ENCODE measurements around the gene RNF151. TPM values are rescaled to one million over a fixed set of nuclear protein-coding genes. Genes with fewer than 3 reads are reported as not detected.

The RNF151 gene
- total and polyA plus RNA-seq, 2 of the 13 experiments (the other 11 are each of a cell fraction or from before 2014, with no cell fraction given): not detected

DNA sequence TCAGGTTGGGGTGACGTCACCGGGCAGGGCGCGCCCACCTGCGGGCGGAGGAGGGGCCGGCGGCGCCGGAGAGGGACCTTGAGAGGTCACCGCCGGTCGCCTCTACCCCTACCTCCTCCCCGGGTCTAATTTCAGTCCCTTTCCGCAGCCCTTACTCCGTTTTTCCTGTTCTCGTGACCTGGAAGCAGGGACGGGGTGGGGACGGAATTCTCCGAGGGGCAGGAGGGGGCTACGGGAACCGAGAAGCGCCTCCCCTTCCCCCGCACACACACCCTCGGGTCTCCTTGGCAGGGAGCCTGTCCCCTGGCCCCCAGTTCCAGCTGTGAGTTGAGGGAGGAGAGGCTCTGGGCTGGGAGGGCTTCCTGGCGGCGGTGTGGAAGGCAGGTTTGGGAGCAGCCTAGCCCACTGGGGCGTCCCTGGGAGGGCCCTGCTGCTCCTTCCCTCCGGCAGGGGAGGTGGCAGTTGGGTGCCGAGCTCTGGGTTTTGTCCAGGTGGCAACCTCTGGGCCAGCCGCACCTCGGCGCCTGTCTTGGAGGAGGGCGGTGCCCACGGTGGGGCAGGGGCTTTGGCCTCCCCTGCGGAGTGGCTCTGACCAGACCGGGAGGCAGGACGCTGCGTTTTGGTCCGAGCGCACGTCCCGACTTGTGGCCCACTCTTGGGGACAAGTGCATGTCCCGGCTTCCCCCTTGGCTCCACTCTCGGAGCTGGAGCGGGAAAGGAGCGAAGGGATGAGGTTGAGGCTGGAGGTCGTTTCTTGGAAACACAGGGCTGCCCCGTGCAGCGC, 23.9 kb downstream of the RNF151 start (continued):
- no peak for TF ChIP-seq ZHX2 (IDR thresholded peaks at IDR 0.05; ENCODE audit: low read depth)
- TF ChIP-seq ZHX2 (CRISPR knock-in tag; IDR thresholded peaks at IDR 0.05; ENCODE audit: borderline replicate concordance): no peak
- TF ChIP-seq ZNF260 (CRISPR knock-in tag; IDR thresholded peaks at IDR 0.05; ENCODE audit: borderline replicate concordance, low read depth): no peak
- no peak for TF ChIP-seq ZNF629 (CRISPR knock-in tag; conservative IDR thresholded peaks at IDR 0.05)
- TF ChIP-seq MAX (IDR thresholded peaks at IDR 0.05): no peak
- TF ChIP-seq HNF4A (CRISPR knock-in tag; IDR thresholded peaks at IDR 0.05): no peak
- TF ChIP-seq, protein P1, sequence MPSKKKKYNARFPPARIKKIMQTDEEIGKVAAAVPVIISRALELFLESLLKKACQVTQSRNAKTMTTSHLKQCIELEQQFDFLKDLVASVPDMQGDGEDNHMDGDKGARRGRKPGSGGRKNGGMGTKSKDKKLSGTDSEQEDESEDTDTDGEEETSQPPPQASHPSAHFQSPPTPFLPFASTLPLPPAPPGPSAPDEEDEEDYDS (CRISPR knock-in tag; IDR thresholded peaks at IDR 0.05): no peak
- no peak for TF ChIP-seq ATF6 (CRISPR knock-in tag; conservative IDR thresholded peaks at IDR 0.05)
- no peak for TF ChIP-seq ZBTB43 (CRISPR knock-in tag; conservative IDR thresholded peaks at IDR 0.05)
- no peak for TF ChIP-seq MAFK (conservative IDR thresholded peaks at IDR 0.05 in 1 of 2, IDR thresholded peaks at IDR 0.05 in 1 of 2; ENCODE audit: low read length in 2 of 2)
- TF ChIP-seq PRDM4 (CRISPR knock-in tag; IDR thresholded peaks at IDR 0.05; ENCODE audit: borderline replicate concordance): no peak
- no peak for TF ChIP-seq ESRRA (CRISPR knock-in tag; IDR thresholded peaks at IDR 0.05; ENCODE audit: low read depth)
- TF ChIP-seq ZNF232 (CRISPR knock-in tag; IDR thresholded peaks at IDR 0.05; ENCODE audit: borderline replicate concordance): no peak
- no peak for TF ChIP-seq KAT2B (IDR thresholded peaks at IDR 0.05; ENCODE audit: borderline replicate concordance, low read depth, low read length)
- no peak for TF ChIP-seq IRX3 (CRISPR knock-in tag; IDR thresholded peaks at IDR 0.05; ENCODE audit: borderline replicate concordance, low read depth)
- TF ChIP-seq NCOA1 (CRISPR knock-in tag; IDR thresholded peaks at IDR 0.05): no peak
- no peak for TF ChIP-seq ZBTB42 (CRISPR knock-in tag; IDR thresholded peaks at IDR 0.05)

Data from HepG2 (cell line).